Measurements from ENCODE around the gene NUDT13. TPM values are rescaled to one million over a fixed set of nuclear protein-coding genes. Genes with fewer than 3 reads are reported as not detected.

Gene NUDT13
- polyA plus RNA-seq, 6 donors from 2014 or later = 1.4 to 2.4 (median 1.8) TPM; not detected in 1

Other genes with a start within 250 kb of the NUDT13 start
- not detected for gene OIT3, start 216.7 kb upstream of the NUDT13 start, polyA plus RNA-seq (ENCODE audit: low read depth in 6 of 6)
- not detected for gene PLA2G12B, start 155.6 kb upstream of the NUDT13 start, polyA plus RNA-seq (ENCODE audit: low read depth in 6 of 6)
- gene P4HA1, start 13.6 kb upstream of the NUDT13 start, polyA plus RNA-seq (ENCODE audit: low read depth in 6 of 6) = 10 to 100 TPM; 27.9 to 69.6 (median 41.6) TPM
- 10 to 100 TPM; 25.5 to 32.3 (median 28.5) TPM for gene ECD, start 57.6 kb downstream of the NUDT13 start, polyA plus RNA-seq (ENCODE audit: low read depth in 6 of 6)
- 1 to 10 TPM; 5.0 to 6.7 (median 5.8) TPM for gene FAM149B1, start 57.7 kb downstream of the NUDT13 start, polyA plus RNA-seq (ENCODE audit: low read depth in 6 of 6)
- gene DNAJC9, start 136.8 kb downstream of the NUDT13 start, polyA plus RNA-seq (ENCODE audit: low read depth in 6 of 6) = 10 to 100 TPM; 20.7 to 33.2 (median 24.6) TPM
- 100 to 1,000 TPM in 3 of 6 donors, 10 to 100 TPM in 3; 80.9 to 120 (median 99.7) TPM for gene MRPS16, start 142.2 kb downstream of the NUDT13 start, polyA plus RNA-seq (ENCODE audit: low read depth in 6 of 6)
- under 1 TPM in 3 of 6 donors, not detected in 3; 0.09 to 0.26 (median 0.18) TPM for gene CFAP70, start 248.4 kb downstream of the NUDT13 start, polyA plus RNA-seq (ENCODE audit: low read depth in 6 of 6)